ENCODE measurements around the gene FPR3.
"Not testable (repeated sequence)": the region's sequence is repeated elsewhere in the genome, so short reads cannot be mapped to it uniquely, and the experiment has no call there.

Gene FPR3

DNA sequence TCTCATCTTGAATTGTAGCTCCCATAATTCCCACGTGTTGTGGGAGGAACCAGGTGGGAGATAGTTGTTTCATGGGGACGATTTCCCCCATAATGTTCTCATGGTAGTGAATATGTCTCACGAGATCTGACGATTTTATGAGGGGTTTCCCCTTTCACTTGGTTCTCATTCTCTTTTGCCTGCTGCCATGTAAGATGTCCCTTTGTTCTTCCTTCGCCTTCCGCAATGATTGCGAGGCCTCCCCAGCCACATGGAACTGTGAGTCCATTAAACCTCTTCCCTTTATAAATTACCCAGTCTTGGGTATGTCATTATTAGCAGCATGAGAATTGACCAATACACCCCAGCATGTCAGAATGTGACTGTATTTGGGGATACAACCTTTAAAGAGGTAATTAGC, 39.4 kb upstream of the FPR3 start:
- no peak for TF ChIP-seq CTCF (IDR thresholded peaks at IDR 0.05; ENCODE audit: low read depth, low read length)
- DNase-seq (ENCODE audit: extremely low read depth, low read depth), result no peak

DNA sequence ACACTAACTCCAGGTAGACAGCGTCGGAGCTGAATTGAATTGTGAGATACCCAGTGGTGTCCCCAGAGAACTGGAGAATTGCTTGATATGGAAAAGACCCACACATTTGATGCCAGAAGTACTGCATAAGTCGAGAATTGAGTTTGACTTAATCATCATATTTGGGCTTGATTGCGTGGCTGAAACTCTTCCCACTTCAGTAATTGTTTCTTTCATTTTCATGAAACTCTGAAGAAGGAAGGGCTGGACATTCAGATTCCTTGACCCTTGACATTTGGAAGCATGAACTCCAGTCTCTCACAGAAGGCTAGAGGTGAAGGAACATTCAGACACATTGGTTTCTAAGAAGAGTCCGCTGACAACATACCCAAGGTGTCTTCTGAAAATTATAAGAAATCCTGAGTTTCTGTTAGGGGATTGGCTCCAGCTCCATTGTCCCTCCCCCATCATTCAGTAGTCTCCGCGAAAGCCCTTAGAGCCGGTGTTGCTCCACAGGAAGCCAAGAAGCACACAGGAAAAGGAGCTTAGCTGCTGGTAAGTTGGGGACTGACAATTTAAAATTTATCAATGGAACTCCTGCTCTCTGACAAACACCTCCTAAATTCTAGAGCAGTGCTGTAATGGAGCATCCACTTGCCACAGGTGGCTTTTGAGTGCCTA, 34.1 kb upstream of the FPR3 start, which contains the start of gene FPR2:
Gene FPR2, plus strand, starts transcription at position 484 of the 660 bp plus-strand sequence. CDS start 7,479 bp downstream, outside the sequence.
- DNase-seq (ENCODE audit: extremely low read depth, low read depth), result no peak
- no peak for TF ChIP-seq CTCF (IDR thresholded peaks at IDR 0.05; ENCODE audit: low read depth, low read length)

DNA sequence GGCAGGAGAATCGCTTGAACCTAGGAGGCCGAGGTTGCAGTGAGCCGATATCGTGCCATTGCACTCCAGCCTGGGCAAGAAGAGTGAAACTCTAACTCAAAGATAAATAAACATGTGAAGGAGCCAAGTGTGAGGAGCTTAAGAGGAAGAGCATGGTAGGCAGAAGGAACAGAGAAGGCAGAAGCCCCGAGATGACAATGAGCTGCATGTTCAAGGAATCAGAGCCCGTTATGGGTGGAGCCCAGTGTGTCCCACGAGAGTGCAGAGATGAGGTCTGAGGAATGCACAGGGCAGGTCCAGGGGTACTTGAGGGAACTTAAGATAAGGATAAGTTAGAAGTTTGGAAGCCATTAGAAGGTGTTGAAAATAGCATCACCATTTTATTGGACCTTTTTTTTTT, 33.3 kb upstream of the FPR3 start:
- no peak for TF ChIP-seq CTCF (IDR thresholded peaks at IDR 0.05; ENCODE audit: low read depth, low read length)

GRCh38 chr19:51765086-51765485, 29.9 kb upstream of the FPR3 start:
- TF ChIP-seq CTCF (IDR thresholded peaks at IDR 0.05; ENCODE audit: low read depth, low read length), result no peak
- no peak for DNase-seq (ENCODE audit: extremely low read depth, low read depth)

More for the DNA sequence above, 33.3 kb upstream of the FPR3 start:
- DNase-seq (ENCODE audit: extremely low read depth, low read depth), result no peak

GRCh38 chr19:51766461-51766860, 28.5 kb upstream of the FPR3 start:
- DNase-seq (ENCODE audit: extremely low read depth, low read depth), result no peak
- no peak for TF ChIP-seq CTCF (IDR thresholded peaks at IDR 0.05; ENCODE audit: low read depth, low read length)

GRCh38 chr19:51771376-51772130, 23.4 kb upstream of the FPR3 start:
- TF ChIP-seq CTCF (IDR thresholded peaks at IDR 0.05; ENCODE audit: low read depth, low read length), result no peak
- DNase-seq (ENCODE audit: extremely low read depth, low read depth), result no peak

- TF ChIP-seq CTCF (IDR thresholded peaks at IDR 0.05; ENCODE audit: low read depth, low read length), result no peak
- no peak for DNase-seq (ENCODE audit: extremely low read depth, low read depth)
Observed at GRCh38 chr19:51772977-51773376, 22.0 kb upstream of the FPR3 start.

- DNase-seq (ENCODE audit: extremely low read depth, low read depth), result not testable (repeated sequence)
Observed at GRCh38 chr19:51776561-51776960, 18.4 kb upstream of the FPR3 start.
